ENCODE measurements around the gene CAMTA1.

Gene CAMTA1

GRCh38 chr1:6948416-6948815 lies 163.2 kb downstream of the CAMTA1 start:
- no peak overlapping the region for H3K27ac Mint-ChIP-seq
- H3K9me3 Mint-ChIP-seq: no peaks in the 10 kb centered on the region
- no peaks in the 10 kb centered on the region for H3K4me1 Mint-ChIP-seq
- H3K36me3 Mint-ChIP-seq: no peaks in the 10 kb centered on the region
- H3K27me3 Mint-ChIP-seq: peaks cover 1% of the 10 kb centered on the region
- no peak overlapping the region for H3K4me3 Mint-ChIP-seq

- Mint-ChIP-seq H3K27me3 (peaks cover under 1% of the 10 kb centered on the region), H3K4me3 (no peak overlapping the region), H3K4me1 (no peaks in the 10 kb centered on the region), H3K36me3 (no peaks in the 10 kb centered on the region), H3K9me3 (no peaks in the 10 kb centered on the region), H3K27ac (no peak overlapping the region)
These were observed 163.6 kb downstream of the CAMTA1 start for GRCh38 chr1:6948861-6949260.

GRCh38 chr1:6950001-6950765 lies 164.9 kb downstream of the CAMTA1 start:
- Mint-ChIP-seq H3K27ac (no peak overlapping the region), H3K4me3 (no peak overlapping the region), H3K4me1 (no peaks in the 10 kb centered on the region), H3K9me3 (no peaks in the 10 kb centered on the region), H3K27me3 (no peaks in the 10 kb centered on the region), H3K36me3 (no peaks in the 10 kb centered on the region)

- H3K4me1 Mint-ChIP-seq: no peaks in the 10 kb centered on the region
- H3K27me3 Mint-ChIP-seq: no peaks in the 10 kb centered on the region
- H3K4me3 Mint-ChIP-seq: no peak overlapping the region
- H3K36me3 Mint-ChIP-seq: no peaks in the 10 kb centered on the region
- H3K27ac Mint-ChIP-seq: no peak overlapping the region
- H3K9me3 Mint-ChIP-seq: no peaks in the 10 kb centered on the region
These were observed 166.3 kb downstream of the CAMTA1 start for GRCh38 chr1:6951536-6951935.

- Mint-ChIP-seq H3K36me3 (no peaks in the 10 kb centered on the region), H3K4me1 (no peaks in the 10 kb centered on the region), H3K27ac (no peak overlapping the region), H3K4me3 (no peak overlapping the region), H3K9me3 (no peaks in the 10 kb centered on the region), H3K27me3 (no peaks in the 10 kb centered on the region)
These were observed 168.0 kb downstream of the CAMTA1 start for GRCh38 chr1:6953216-6953615.

GRCh38 chr1:6953907-6954364 lies 168.7 kb downstream of the CAMTA1 start:
- Mint-ChIP-seq H3K9me3 (no peaks in the 10 kb centered on the region), H3K4me1 (no peaks in the 10 kb centered on the region), H3K27ac (no peak overlapping the region), H3K27me3 (no peaks in the 10 kb centered on the region), H3K4me3 (no peak overlapping the region), H3K36me3 (no peaks in the 10 kb centered on the region)

GRCh38 chr1:6954591-6954990 lies 169.3 kb downstream of the CAMTA1 start:
- Mint-ChIP-seq H3K27ac (no peak overlapping the region), H3K36me3 (no peaks in the 10 kb centered on the region), H3K4me1 (no peaks in the 10 kb centered on the region), H3K27me3 (no peaks in the 10 kb centered on the region), H3K9me3 (no peaks in the 10 kb centered on the region), H3K4me3 (no peak overlapping the region)

GRCh38 chr1:6955357-6956094 lies 170.3 kb downstream of the CAMTA1 start:
- H3K9me3 Mint-ChIP-seq: no peaks in the 10 kb centered on the region
- no peak overlapping the region for H3K27ac Mint-ChIP-seq
- no peak overlapping the region for H3K4me3 Mint-ChIP-seq
- no peaks in the 10 kb centered on the region for H3K4me1 Mint-ChIP-seq
- no peaks in the 10 kb centered on the region for H3K36me3 Mint-ChIP-seq
- peaks cover 1% of the 10 kb centered on the region for H3K27me3 Mint-ChIP-seq

GRCh38 chr1:6956488-6957159 lies 171.4 kb downstream of the CAMTA1 start:
- Mint-ChIP-seq H3K36me3 (no peaks in the 10 kb centered on the region), H3K27ac (no peak overlapping the region), H3K9me3 (no peaks in the 10 kb centered on the region), H3K4me3 (no peak overlapping the region), H3K4me1 (peaks cover under 1% of the 10 kb centered on the region), H3K27me3 (peaks cover 7% of the 10 kb centered on the region)

GRCh38 chr1:6957341-6957740 lies 172.1 kb downstream of the CAMTA1 start:
- peaks cover 3% of the 10 kb centered on the region for H3K4me1 Mint-ChIP-seq
- no peaks in the 10 kb centered on the region for H3K36me3 Mint-ChIP-seq
- no peak overlapping the region for H3K27ac Mint-ChIP-seq
- H3K27me3 Mint-ChIP-seq: peaks cover 7% of the 10 kb centered on the region
- H3K4me3 Mint-ChIP-seq: no peak overlapping the region
- H3K9me3 Mint-ChIP-seq: no peaks in the 10 kb centered on the region

- no peaks in the 10 kb centered on the region for H3K9me3 Mint-ChIP-seq
- no peaks in the 10 kb centered on the region for H3K36me3 Mint-ChIP-seq
- no peak overlapping the region for H3K4me3 Mint-ChIP-seq
- H3K27ac Mint-ChIP-seq: no peak overlapping the region
- H3K27me3 Mint-ChIP-seq: peaks cover 7% of the 10 kb centered on the region
- H3K4me1 Mint-ChIP-seq: peaks cover 11% of the 10 kb centered on the region
These were observed 173.3 kb downstream of the CAMTA1 start for GRCh38 chr1:6958407-6959030.

- H3K27me3 Mint-ChIP-seq: peaks cover 11% of the 10 kb centered on the region
- no peaks in the 10 kb centered on the region for H3K9me3 Mint-ChIP-seq
- peaks cover 18% of the 10 kb centered on the region for H3K4me1 Mint-ChIP-seq
These were observed 174.2 kb downstream of the CAMTA1 start for GRCh38 chr1:6959491-6959890.

GRCh38 chr1:6960291-6960811 lies 175.1 kb downstream of the CAMTA1 start:
- no peak overlapping the region for H3K27ac Mint-ChIP-seq
- H3K27me3 Mint-ChIP-seq: peaks cover 18% of the 10 kb centered on the region
- H3K4me1 Mint-ChIP-seq: peaks cover 18% of the 10 kb centered on the region
- no peaks in the 10 kb centered on the region for H3K9me3 Mint-ChIP-seq
- no peak overlapping the region for H3K4me3 Mint-ChIP-seq
- H3K36me3 Mint-ChIP-seq: no peaks in the 10 kb centered on the region

More at GRCh38 chr1:6959491-6959890, 174.2 kb downstream of the CAMTA1 start:
- Mint-ChIP-seq H3K4me3 (no peak overlapping the region), H3K27ac (no peak overlapping the region), H3K36me3 (no peaks in the 10 kb centered on the region)

GRCh38 chr1:6960860-6961259 lies 175.6 kb downstream of the CAMTA1 start:
- Mint-ChIP-seq H3K4me3 (no peak overlapping the region), H3K27ac (no peak overlapping the region), H3K36me3 (no peaks in the 10 kb centered on the region), H3K27me3 (peaks cover 18% of the 10 kb centered on the region), H3K4me1 (peaks cover 18% of the 10 kb centered on the region), H3K9me3 (no peaks in the 10 kb centered on the region)

GRCh38 chr1:6961289-6961688 lies 176.0 kb downstream of the CAMTA1 start:
- Mint-ChIP-seq H3K4me1 (peaks cover 18% of the 10 kb centered on the region), H3K27me3 (peaks cover 21% of the 10 kb centered on the region), H3K4me3 (no peak overlapping the region), H3K9me3 (no peaks in the 10 kb centered on the region), H3K27ac (no peak overlapping the region), H3K36me3 (no peaks in the 10 kb centered on the region)
